ENCODE measurements around the gene LRP5. TPM values are rescaled to one million over a fixed set of nuclear protein-coding genes. Genes with fewer than 3 reads are reported as not detected.

LRP5 gene
- polyA plus RNA-seq, 1 donor (not counting 4 experiments of a cell fraction or from before 2014, with no cell fraction given), result 6.6 TPM

DNA sequence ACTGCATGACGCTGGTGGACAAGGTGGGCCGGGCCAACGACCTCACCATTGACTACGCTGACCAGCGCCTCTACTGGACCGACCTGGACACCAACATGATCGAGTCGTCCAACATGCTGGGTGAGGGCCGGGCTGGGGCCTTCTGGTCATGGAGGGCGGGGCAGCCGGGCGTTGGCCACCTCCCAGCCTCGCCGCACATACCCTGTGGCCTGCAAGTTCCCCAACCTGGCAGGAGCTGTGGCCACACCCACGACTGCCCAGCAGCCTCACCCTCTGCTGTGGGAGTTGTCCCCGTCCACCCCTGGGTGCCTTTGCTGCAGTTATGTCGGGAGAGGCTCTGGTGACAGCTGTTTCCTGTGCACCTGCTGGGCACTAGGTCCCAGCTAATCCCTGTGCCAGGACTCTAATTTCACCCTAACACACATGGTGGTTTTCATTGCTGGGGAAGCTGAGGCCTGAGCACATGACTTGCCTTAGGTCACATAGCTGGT lies 99.2 kb downstream of the LRP5 start:
- H3K9ac ChIP-seq (ENCODE audit: control insufficient read depth, extremely low read depth, insufficient read depth, low read length), result no peak overlapping the region
- dilution Hi-C loops (cut with MboI; ENCODE audit: extremely low pct_ligation_motif_present, low sequenced_read_pairs), result no loop called here
- H3K27me3 ChIP-seq (ENCODE audit: control insufficient read depth, extremely low read depth, insufficient read depth, low read length), result no peaks in the 10 kb centered on the region
- no peak overlapping the region for H3K4me3 ChIP-seq (ENCODE audit: control insufficient read depth in 2 of 3, extremely low read depth in 1 of 3, insufficient read depth in 2 of 3, low read depth in 1 of 3, low read length in 3 of 3)
- H4K20me1 ChIP-seq (ENCODE audit: control insufficient read depth, extremely low read depth, insufficient read depth, low read length), result no peaks in the 10 kb centered on the region
- no peaks in the 10 kb centered on the region for H3K9me1 ChIP-seq (ENCODE audit: control insufficient read depth, extremely low read depth, insufficient read depth, low read length)
- TF ChIP-seq, protein P1, sequence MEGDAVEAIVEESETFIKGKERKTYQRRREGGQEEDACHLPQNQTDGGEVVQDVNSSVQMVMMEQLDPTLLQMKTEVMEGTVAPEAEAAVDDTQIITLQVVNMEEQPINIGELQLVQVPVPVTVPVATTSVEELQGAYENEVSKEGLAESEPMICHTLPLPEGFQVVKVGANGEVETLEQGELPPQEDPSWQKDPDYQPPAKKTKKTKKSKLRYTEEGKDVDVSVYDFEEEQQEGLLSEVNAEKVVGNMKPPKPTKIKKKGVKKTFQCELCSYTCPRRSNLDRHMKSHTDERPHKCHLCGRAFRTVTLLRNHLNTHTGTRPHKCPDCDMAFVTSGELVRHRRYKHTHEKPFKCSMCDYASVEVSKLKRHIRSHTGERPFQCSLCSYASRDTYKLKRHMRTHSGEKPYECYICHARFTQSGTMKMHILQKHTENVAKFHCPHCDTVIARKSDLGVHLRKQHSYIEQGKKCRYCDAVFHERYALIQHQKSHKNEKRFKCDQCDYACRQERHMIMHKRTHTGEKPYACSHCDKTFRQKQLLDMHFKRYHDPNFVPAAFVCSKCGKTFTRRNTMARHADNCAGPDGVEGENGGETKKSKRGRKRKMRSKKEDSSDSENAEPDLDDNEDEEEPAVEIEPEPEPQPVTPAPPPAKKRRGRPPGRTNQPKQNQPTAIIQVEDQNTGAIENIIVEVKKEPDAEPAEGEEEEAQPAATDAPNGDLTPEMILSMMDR (optimal IDR thresholded peaks at IDR 0.05 in 1 of 3, IDR thresholded peaks at IDR 0.05 in 1 of 3, conservative IDR thresholded peaks at IDR 0.05 in 1 of 3; ENCODE audit: extremely low read depth in 1 of 3, insufficient read depth in 2 of 3, low read length in 3 of 3), result no peak
- no peak for TF ChIP-seq EZH2 (IDR thresholded peaks at IDR 0.05; ENCODE audit: low read length)
- H3K4me2 ChIP-seq (ENCODE audit: control insufficient read depth, extremely low read depth, insufficient read depth, low read depth, low read length), result no peak overlapping the region
- H3K27ac ChIP-seq (ENCODE audit: control insufficient read depth, insufficient read depth, low read length), result no peak overlapping the region
- no peak overlapping the region for H2AFZ ChIP-seq (ENCODE audit: control insufficient read depth, low read length)
- peaks cover 21 to 24% of the 10 kb centered on the region in 2 experiments for H3K36me3 ChIP-seq (ENCODE audit: control insufficient read depth in 2 of 2, extremely low read depth in 1 of 2, insufficient read depth in 2 of 2, low read length in 2 of 2)
- no peaks in the 10 kb centered on the region for H3K4me1 ChIP-seq (ENCODE audit: control insufficient read depth, extremely low read depth, insufficient read depth, low read length)
- no peaks in the 10 kb centered on the region for H3K79me2 ChIP-seq (ENCODE audit: control insufficient read depth, insufficient read depth, low read length)
- no peak for DNase-seq (ENCODE audit: low read depth, low spot score)
- no peak for FAIRE-seq
- H3K9me3 ChIP-seq (ENCODE audit: control insufficient read depth, low read depth, low read length), result no peaks in the 10 kb centered on the region

DNA sequence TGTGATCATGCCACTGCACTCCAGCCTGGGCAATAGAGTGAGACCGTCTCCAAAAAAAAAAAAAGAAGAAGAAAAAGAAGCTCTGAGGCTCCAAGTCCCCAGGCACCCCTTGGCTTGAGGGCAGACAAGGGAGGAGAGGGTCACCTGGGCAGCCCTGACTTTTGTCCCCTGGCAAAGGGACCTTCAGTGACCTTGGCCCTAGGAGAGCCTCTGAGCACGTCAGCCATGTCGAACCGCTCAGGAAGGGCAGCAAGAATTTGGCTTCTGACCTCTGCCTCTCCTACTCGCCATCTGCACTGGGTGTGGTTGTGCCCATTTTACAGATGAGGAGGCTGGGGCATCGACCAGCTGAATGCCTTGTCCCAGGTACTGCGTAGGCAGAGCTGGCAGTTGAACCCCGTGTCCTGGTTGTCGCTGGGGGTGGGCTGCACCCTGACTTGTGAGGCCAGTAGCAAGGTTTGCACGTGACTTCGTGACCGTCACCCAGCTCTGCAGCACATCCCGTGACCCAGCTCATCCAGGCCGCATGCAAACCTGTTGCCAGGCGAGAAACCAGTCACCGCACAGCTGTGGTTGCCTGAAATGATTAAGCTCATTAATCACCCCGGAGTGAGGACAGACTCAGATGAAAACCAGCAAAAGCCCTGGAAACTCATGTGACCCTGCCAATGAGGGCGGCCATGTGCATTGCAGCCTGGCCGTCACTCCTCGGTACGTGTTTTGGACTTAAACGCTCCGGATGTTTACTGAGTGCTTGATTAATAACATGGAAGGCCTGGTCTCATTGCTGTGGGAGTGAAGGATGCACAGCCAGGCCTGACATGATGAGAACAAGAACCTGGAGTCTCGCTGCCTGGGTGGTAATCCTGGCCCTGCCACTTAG lies 100.4 kb downstream of the LRP5 start:
- Histone ChIP-seq H3K79me2 (ENCODE audit: control insufficient read depth, insufficient read depth, low read length) (no peaks in the 10 kb centered on the region), H3K27ac (ENCODE audit: control insufficient read depth, insufficient read depth, low read length) (no peak overlapping the region), H3K9me1 (ENCODE audit: control insufficient read depth, extremely low read depth, insufficient read depth, low read length) (no peaks in the 10 kb centered on the region), H3K9ac (ENCODE audit: control insufficient read depth, extremely low read depth, insufficient read depth, low read length) (no peak overlapping the region), H3K9me3 (ENCODE audit: control insufficient read depth, low read depth, low read length) (no peaks in the 10 kb centered on the region), H3K27me3 (ENCODE audit: control insufficient read depth, extremely low read depth, insufficient read depth, low read length) (no peaks in the 10 kb centered on the region), H4K20me1 (ENCODE audit: control insufficient read depth, extremely low read depth, insufficient read depth, low read length) (no peaks in the 10 kb centered on the region), H3K4me3 (ENCODE audit: control insufficient read depth in 2 of 3, extremely low read depth in 1 of 3, insufficient read depth in 2 of 3, low read depth in 1 of 3, low read length in 3 of 3) (no peak overlapping the region), H2AFZ (ENCODE audit: control insufficient read depth, low read length) (no peak overlapping the region), H3K36me3 (ENCODE audit: control insufficient read depth in 2 of 2, extremely low read depth in 1 of 2, insufficient read depth in 2 of 2, low read length in 2 of 2) (peaks cover 25 to 28% of the 10 kb centered on the region in 2 experiments), H3K4me2 (ENCODE audit: control insufficient read depth, extremely low read depth, insufficient read depth, low read depth, low read length) (no peak overlapping the region), H3K4me1 (ENCODE audit: control insufficient read depth, extremely low read depth, insufficient read depth, low read length) (no peaks in the 10 kb centered on the region)
- no peak for TF ChIP-seq EZH2 (IDR thresholded peaks at IDR 0.05; ENCODE audit: low read length)
- TF ChIP-seq, protein P1 (optimal IDR thresholded peaks at IDR 0.05 in 1 of 3, IDR thresholded peaks at IDR 0.05 in 1 of 3, conservative IDR thresholded peaks at IDR 0.05 in 1 of 3; ENCODE audit: extremely low read depth in 1 of 3, insufficient read depth in 2 of 3, low read length in 3 of 3), result no peak
- no peak for FAIRE-seq
- no peak for DNase-seq (ENCODE audit: low read depth, low spot score)
- dilution Hi-C loops (cut with MboI; ENCODE audit: extremely low pct_ligation_motif_present, low sequenced_read_pairs), result no loop called here

Data from keratinocyte (primary cell).